Spleen (tissue), 7 donors: ENCODE results near the gene NDUFS5.

Source experiments
- POLR2A ChIP-seq, 3 donors: fragments of 450-650 bp; IDR thresholded peaks; one replicate each; pipeline ENCODE4 v1.5.1; 2017; ENCODE audit warnings: antibody characterized with exemption in 3 of 3, mild to moderate bottlenecking in 1 of 3
- POLR2AphosphoS5 ChIP-seq, 3 donors: sonication (generic); formaldehyde crosslinking; IDR thresholded peaks; one replicate each; pipeline ENCODE4 v1.5.1; 2017; ENCODE audit warnings: antibody characterized with exemption in 3 of 3
- TF ChIP-seq, protein P1 (sequence below), 11 experiments: fragments of 200-600 bp in 7 of 11; fragments of 450-650 bp in 4 of 11; sonication (generic) in 4 of 11; IDR thresholded peaks in 8 of 11; conservative IDR thresholded peaks in 3 of 11; 1 replicate in 7 of 11; 2 replicates in 4 of 11; pipeline versions ENCODE4 v1.4.0 to v1.8.0; 2016 to 2021; ENCODE audit warnings: antibody characterized with exemption in 11 of 11, inconsistent platforms in 4 of 11, mild to moderate bottlenecking in 1 of 11
- donor health status: DM: no; HTN: no; CAD: no; lungs with moderate emphysema.
- donor health status: DM: no; HTN: no; CAD: no.
- donor health status: DM: no; HTN: no; CAD: no.

DNA sequence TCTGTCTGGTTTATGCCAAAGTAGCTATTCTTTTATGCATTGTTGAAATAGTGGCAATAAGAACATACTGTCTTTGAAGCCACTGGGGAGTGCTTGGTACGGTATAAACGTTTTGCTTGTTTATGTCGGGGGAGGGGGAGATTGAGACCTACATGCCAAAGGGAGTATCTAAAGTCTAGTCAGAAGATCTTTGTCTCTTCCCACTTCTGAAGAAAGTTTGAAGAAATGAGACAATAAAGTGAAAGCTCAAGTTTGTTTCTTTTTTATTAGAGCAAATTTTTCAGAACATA lies 28.3 kb upstream of the NDUFS5 start:
- TF ChIP-seq, protein P1, sequence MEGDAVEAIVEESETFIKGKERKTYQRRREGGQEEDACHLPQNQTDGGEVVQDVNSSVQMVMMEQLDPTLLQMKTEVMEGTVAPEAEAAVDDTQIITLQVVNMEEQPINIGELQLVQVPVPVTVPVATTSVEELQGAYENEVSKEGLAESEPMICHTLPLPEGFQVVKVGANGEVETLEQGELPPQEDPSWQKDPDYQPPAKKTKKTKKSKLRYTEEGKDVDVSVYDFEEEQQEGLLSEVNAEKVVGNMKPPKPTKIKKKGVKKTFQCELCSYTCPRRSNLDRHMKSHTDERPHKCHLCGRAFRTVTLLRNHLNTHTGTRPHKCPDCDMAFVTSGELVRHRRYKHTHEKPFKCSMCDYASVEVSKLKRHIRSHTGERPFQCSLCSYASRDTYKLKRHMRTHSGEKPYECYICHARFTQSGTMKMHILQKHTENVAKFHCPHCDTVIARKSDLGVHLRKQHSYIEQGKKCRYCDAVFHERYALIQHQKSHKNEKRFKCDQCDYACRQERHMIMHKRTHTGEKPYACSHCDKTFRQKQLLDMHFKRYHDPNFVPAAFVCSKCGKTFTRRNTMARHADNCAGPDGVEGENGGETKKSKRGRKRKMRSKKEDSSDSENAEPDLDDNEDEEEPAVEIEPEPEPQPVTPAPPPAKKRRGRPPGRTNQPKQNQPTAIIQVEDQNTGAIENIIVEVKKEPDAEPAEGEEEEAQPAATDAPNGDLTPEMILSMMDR (IDR thresholded peaks at IDR 0.05 in 8 of 11, conservative IDR thresholded peaks at IDR 0.05 in 3 of 11), result no peak
- no peak for TF ChIP-seq POLR2A (IDR thresholded peaks at IDR 0.05)
- TF ChIP-seq POLR2AphosphoS5 (IDR thresholded peaks at IDR 0.05), result no peak
